ENCODE data around the gene SDHB. TPM values are rescaled to one million over a fixed set of nuclear protein-coding genes. Genes with fewer than 3 reads are reported as not detected.
"Not testable (repeated sequence)": the region's sequence is repeated elsewhere in the genome, so short reads cannot be mapped to it uniquely, and the experiment has no call there.

The SDHB gene
- total RNA-seq, 2 donors from 2014 or later = 185 to 240 TPM

- DNase-seq (no peak), ATAC-seq (no peak)
- intact Hi-C loops (cut with DNase I, micrococcal nuclease) = no loop called here
Observed at GRCh38 chr1:17078991-17079868, 25.4 kb upstream of the SDHB start.

- peak in 1 of 2 donors; percentile 36 for DNase-seq
- peak; percentile 80 for ATAC-seq
- intact Hi-C loops (cut with DNase I, micrococcal nuclease) = no loop called here
Observed at GRCh38 chr1:17075470-17076255, 21.8 kb upstream of the SDHB start.

GRCh38 chr1:17071794-17072193, 18.0 kb upstream of the SDHB start:
- intact Hi-C loops (cut with DNase I, micrococcal nuclease) = no loop called here
- DNase-seq (no peak), ATAC-seq (no peak)

GRCh38 chr1:17070163-17070525, 16.3 kb upstream of the SDHB start:
- intact Hi-C loops (cut with DNase I, micrococcal nuclease) = no loop called here
- no peak for ATAC-seq

GRCh38 chr1:17069452-17070162, 15.8 kb upstream of the SDHB start:
- intact Hi-C loops (cut with DNase I, micrococcal nuclease) = no loop called here
- DNase-seq (no peak), ATAC-seq (no peak)

More at GRCh38 chr1:17070163-17070525, 16.3 kb upstream of the SDHB start:
- DNase-seq = no peak

- intact Hi-C loops (cut with DNase I, micrococcal nuclease) = no loop called here
- DNase-seq = no peak
- ATAC-seq = no peak
Observed at GRCh38 chr1:17068789-17069188, 15.0 kb upstream of the SDHB start.

- DNase-seq (no peak), ATAC-seq (peak; percentile 6)
- intact Hi-C loops (cut with DNase I, micrococcal nuclease) = no loop called here
Observed at GRCh38 chr1:17067465-17068240, 13.8 kb upstream of the SDHB start.

GRCh38 chr1:17067069-17067426, 13.2 kb upstream of the SDHB start:
- peak; percentile 28 for ATAC-seq
- DNase-seq = no peak
- intact Hi-C loops (cut with DNase I, micrococcal nuclease) = no loop called here

- intact Hi-C loops (cut with DNase I, micrococcal nuclease) = no loop called here
- ATAC-seq (peak; percentile 38), DNase-seq (no peak)
Observed at GRCh38 chr1:17066361-17067068, 12.7 kb upstream of the SDHB start.

GRCh38 chr1:17065666-17066065, 11.8 kb upstream of the SDHB start:
- intact Hi-C loops (cut with DNase I, micrococcal nuclease) = no loop called here
- DNase-seq = no peak
- ATAC-seq = no peak

- not testable (repeated sequence) for DNase-seq, ATAC-seq
- intact Hi-C loops (cut with DNase I, micrococcal nuclease) = loop anchor here in 1 of 2 donors (5.0 kb wide), 1 partner anchor 175 kb away; no protein-coding TSS in a partner anchor
Observed at GRCh38 chr1:17062751-17063150, 8.9 kb upstream of the SDHB start.

- DNase-seq (no peak), ATAC-seq (no peak)
- intact Hi-C loops (cut with DNase I, micrococcal nuclease) = loop anchor here in 1 of 2 donors (5.0 kb wide), 1 partner anchor 175 kb away; no protein-coding TSS in a partner anchor
Observed at GRCh38 chr1:17061892-17062291, 8.1 kb upstream of the SDHB start.

GRCh38 chr1:17061486-17061885, 7.7 kb upstream of the SDHB start:
- ATAC-seq = no peak
- intact Hi-C loops (cut with DNase I, micrococcal nuclease) = loop anchor here in 1 of 2 donors (5.0 kb wide), 1 partner anchor 176 kb away; no protein-coding TSS in a partner anchor
- DNase-seq = no peak

- DNase-seq = no peak
- ATAC-seq = no peak
- intact Hi-C loops (cut with DNase I, micrococcal nuclease) = loop anchor here in 1 of 2 donors (5.0 kb wide), 1 partner anchor 177 kb away; no protein-coding TSS in a partner anchor
Observed at GRCh38 chr1:17060306-17060749, 6.5 kb upstream of the SDHB start.

GRCh38 chr1:17059391-17060305, 5.8 kb upstream of the SDHB start:
- intact Hi-C loops (cut with DNase I, micrococcal nuclease) = loop anchor here in 1 of 2 donors (5.0 kb wide), 1 partner anchor 178 kb away; no protein-coding TSS in a partner anchor
- peak; percentile 98 for ATAC-seq
- peak; percentile 70 to 72 for DNase-seq

GRCh38 chr1:17056551-17056950, 2.7 kb upstream of the SDHB start:
- DNase-seq (no peak), ATAC-seq (no peak)
- intact Hi-C loops (cut with DNase I, micrococcal nuclease) = no loop called here

- no peak for ATAC-seq
- intact Hi-C loops (cut with DNase I, micrococcal nuclease) = no loop called here
Observed at GRCh38 chr1:17055801-17056200, 2.0 kb upstream of the SDHB start.

More at GRCh38 chr1:17055801-17056200, 2.0 kb upstream of the SDHB start:
- DNase-seq = no peak

Measured in left colon (tissue), 2 donors.